GM12878 (cell line): ENCODE results near the gene METAP2. TPM values are rescaled to one million over a fixed set of nuclear protein-coding genes. Genes with fewer than 3 reads are reported as not detected.

Experiments
- ATAC-seq: fragments of 200-7000 bp; cut with Tn5 transposase; 3 replicates; pipeline ENCODE4 v1.9.1; 2020; ENCODE audit warnings: mild to moderate bottlenecking, moderate library complexity
- BruUV-seq: library from RNA; stranded (reverse); fragments of 400-500 nt; replicated peaks from 2 replicates; lab custom pipeline; 2021; lab: Mats Ljungman, UMichigan
- CTCF ChIA-PET: fragments of 300-600 bp; sonication (Branson Sonifier 250); formaldehyde crosslinking; extraction: SDS; loops from one replicate; lab custom pipeline; 2021; ENCODE audit warnings: inconsistent platforms; lab: Yijun Ruan, JAX
- POLR2A ChIA-PET: fragments of 350-600 bp; formaldehyde crosslinking; extraction: SDS; loops from one replicate; lab custom pipeline; 2021; ENCODE audit warnings: inconsistent platforms; lab: Charles Lee
- RAD21 ChIA-PET: fragments of 300-600 bp; sonication (Branson Sonifier 250); formaldehyde crosslinking; loops from one replicate; lab custom pipeline; 2023; ENCODE audit warnings: antibody characterized with exemption; ENCODE audit not compliant: unreplicated experiment; lab: Charles Lee
- SMC1A ChIA-PET: fragments of 300-600 bp; sonication (Branson Sonifier 250); formaldehyde crosslinking; loops from one replicate; lab custom pipeline; 2023; ENCODE audit not compliant: unreplicated experiment, uncharacterized antibody; lab: Charles Lee
- DNase-seq: peaks from one replicate; pipeline ENCODE4 v3.0.0-alpha.2; 2011; ENCODE audit warnings: low read depth, low spot score
- FAIRE-seq: peaks from 3 replicates; lab custom pipeline; 2011; peaks lifted over from hg19 to GRCh38; lab: Jason Lieb, UNC
- H2AFZ ChIP-seq: 2 replicates; pipeline ENCODE4 v1.6.0; 2011; ENCODE audit warnings: low read depth, low read length, control low read depth; ENCODE audit not compliant: control insufficient read depth
- H3K27ac ChIP-seq: 2 replicates; pipeline ENCODE4 v1.5.1; 2011; ENCODE audit warnings: control low read depth; ENCODE audit not compliant: control insufficient read depth, insufficient read depth
- H3K27me3 ChIP-seq, 2 experiments: replicated peaks in 1 of 2; 2 replicates each; pipeline versions ENCODE4 v1.6.0 to v1.6.1; 2011; ENCODE audit warnings: low read length in 1 of 2; ENCODE audit not compliant: control insufficient read depth in 2 of 2, insufficient read depth in 2 of 2
- H3K36me3 ChIP-seq, 2 experiments: 2 replicates each; pipeline ENCODE4 v1.5.1; 2011; ENCODE audit warnings: low read length in 1 of 2; ENCODE audit not compliant: control insufficient read depth in 2 of 2, insufficient read depth in 2 of 2
- H3K4me1 ChIP-seq: 2 replicates; pipeline ENCODE4 v1.6.1; 2011; ENCODE audit warnings: mild to moderate bottlenecking, low read length, moderate library complexity, mixed read lengths; ENCODE audit not compliant: control insufficient read depth, insufficient read depth
- H3K4me2 ChIP-seq: 2 replicates; pipeline ENCODE4 v1.6.0; 2011; ENCODE audit warnings: control low read depth; ENCODE audit not compliant: control insufficient read depth, insufficient read depth
- H3K4me3 ChIP-seq: fragments of 200-600 bp; sonication (generic); 2 replicates; pipeline ENCODE4 v1.5.1; 2016
- H3K79me2 ChIP-seq: 2 replicates; pipeline ENCODE4 v1.6.0; 2011; ENCODE audit warnings: low read length; ENCODE audit not compliant: control insufficient read depth, insufficient read depth
- H3K9ac ChIP-seq: 2 replicates; pipeline ENCODE4 v1.8.0; 2011; ENCODE audit warnings: low read length, control low read depth, mixed read lengths; ENCODE audit not compliant: control insufficient read depth, insufficient read depth
- H3K9me3 ChIP-seq: replicated peaks from 3 replicates; pipeline ENCODE4 v1.5.1; 2011; ENCODE audit warnings: mild to moderate bottlenecking, low read length; ENCODE audit not compliant: control insufficient read depth, insufficient read depth
- H4K20me1 ChIP-seq: 2 replicates; pipeline ENCODE4 v1.6.0; 2011; ENCODE audit not compliant: control insufficient read depth, insufficient read depth
- CBX5 ChIP-seq: sonication (generic); IDR thresholded peaks from 2 replicates; pipeline ENCODE4 v1.6.1; 2016; ENCODE audit warnings: low read depth, moderate library complexity, mild to moderate bottlenecking, inconsistent platforms
- CREB1 ChIP-seq: IDR thresholded peaks from 2 replicates; pipeline ENCODE4 v1.6.1; 2012; ENCODE audit warnings: low read depth, mild to moderate bottlenecking, inconsistent platforms
- EED ChIP-seq: sonication (generic); IDR thresholded peaks from 2 replicates; pipeline ENCODE4 v1.6.1; 2016; ENCODE audit warnings: antibody characterized with exemption, low read depth
- EGR1 ChIP-seq, 2 experiments: IDR thresholded peaks; 1 replicate in 1 of 2; 2 replicates in 1 of 2; pipeline ENCODE4 v1.6.1; 2011 to 2012; ENCODE audit warnings: low read depth in 2 of 2, low read length in 2 of 2, borderline replicate concordance in 1 of 2, mild to moderate bottlenecking in 1 of 2, moderate library complexity in 1 of 2
- GATAD2B ChIP-seq: fragments of 450-650 bp; conservative IDR thresholded peaks from 2 replicates; pipeline ENCODE4 v1.6.1; 2017; ENCODE audit warnings: low read depth, mild to moderate bottlenecking, moderate library complexity
- NFYB ChIP-seq: IDR thresholded peaks from 2 replicates; pipeline ENCODE4 v1.6.1; 2011; ENCODE audit warnings: low read depth, mild to moderate bottlenecking, low read length, improper control_type of control experiment, moderate library complexity; ENCODE audit not compliant: insufficient read depth
- NRF1 ChIP-seq: conservative IDR thresholded peaks from 2 replicates; pipeline ENCODE4 v1.6.1; 2011; ENCODE audit warnings: mild to moderate bottlenecking, low read depth, low read length, improper control_type of control experiment
- POLR2AphosphoS5 ChIP-seq: IDR thresholded peaks from 2 replicates; pipeline ENCODE4 v1.6.1; 2011; ENCODE audit warnings: mild to moderate bottlenecking, low read length, inconsistent platforms
- RAD21 ChIP-seq: IDR thresholded peaks from 2 replicates; pipeline ENCODE4 v1.6.1; 2011; ENCODE audit warnings: mild to moderate bottlenecking, low read depth, low read length, moderate library complexity; ENCODE audit not compliant: insufficient read depth
- TAF1 ChIP-seq: IDR thresholded peaks from 2 replicates; pipeline ENCODE4 v1.6.1; 2011; ENCODE audit warnings: mild to moderate bottlenecking, low read depth, low read length, borderline replicate concordance
- TCF12 ChIP-seq: IDR thresholded peaks from 2 replicates; pipeline ENCODE4 v1.6.1; 2011; ENCODE audit warnings: low read depth, mild to moderate bottlenecking, low read length
- WGBS: methylation state at CpG from one replicate; pipeline ENCODE4 v1.1.6; 2016; ENCODE audit warnings: low lambda C conversion rate; ENCODE audit not compliant: insufficient replicate concordance, insufficient coverage; ENCODE audit errors: missing lambda C conversion rate; 5-methylcytosine and 5-hydroxymethylcytosine counted together
- in situ Hi-C: fragments of 300-500 bp; cut with MboI; formaldehyde crosslinking; loops from 9 replicates; pipeline ENCODE4 v1.14.3; 2018; ENCODE audit warnings: mixed read lengths
- intact Hi-C: fragments of 100-400 bp; cut with micrococcal nuclease; formaldehyde crosslinking; loops from one replicate; pipeline ENCODE4 v1.14.2; 2022; ENCODE audit not compliant: unreplicated experiment
- polyA plus RNA-seq, 11 experiments: library from polyadenylated mRNA; depleted of rRNA in 4 of 11; unstranded in 6 of 11; stranded (reverse) in 5 of 11; fragments of >200 nt; fragmentation: Nextera tagmentation in 4 of 11; fragmentation: Illumina TruSeq in 1 of 11; extraction: Ambion mirVana in 4 of 11; extraction: Trizol in 1 of 11; gene quantifications; 1 replicate in 1 of 11; 2 replicates in 10 of 11; pipeline versions ENCODE4 v1.2.1 to v1.2.3, GENCODE V29; 2011 to 2016; ENCODE audit warnings: inconsistent platforms in 2 of 11, missing spikeins in 2 of 11, low read depth in 1 of 11
- total RNA-seq, 4 experiments: library from RNA; depleted of rRNA in 3 of 4; stranded (reverse); fragments of >200 nt in 3 of 4; fragmentation: Illumina TruSeq in 1 of 4; extraction: Trizol in 1 of 4; gene quantifications; 2 replicates each; pipeline versions ENCODE4 v1.2.1 to v1.2.3, GENCODE V29; 2013 to 2021
- TF ChIP-seq, protein P1 (sequence below): fragments of 450-650 bp; IDR thresholded peaks from 2 replicates; pipeline ENCODE4 v1.6.1; 2014; ENCODE audit warnings: mild to moderate bottlenecking
- TF ChIP-seq, protein P2 (sequence below): IDR thresholded peaks from 2 replicates; pipeline ENCODE4 v1.6.1; 2012; ENCODE audit warnings: low read depth, low read length, improper control_type of control experiment
- TF ChIP-seq, protein P3 (sequence below): fragments of 450-650 bp; IDR thresholded peaks from 2 replicates; pipeline ENCODE4 v1.6.1; 2017; ENCODE audit warnings: mild to moderate bottlenecking, moderate library complexity

Gene METAP2
- total and polyA plus RNA-seq, 10 of the 15 experiments (the other 5 are each of a cell fraction or from before 2014, with no cell fraction given): 50.7 to 132 (median 73.9) TPM

DNA sequence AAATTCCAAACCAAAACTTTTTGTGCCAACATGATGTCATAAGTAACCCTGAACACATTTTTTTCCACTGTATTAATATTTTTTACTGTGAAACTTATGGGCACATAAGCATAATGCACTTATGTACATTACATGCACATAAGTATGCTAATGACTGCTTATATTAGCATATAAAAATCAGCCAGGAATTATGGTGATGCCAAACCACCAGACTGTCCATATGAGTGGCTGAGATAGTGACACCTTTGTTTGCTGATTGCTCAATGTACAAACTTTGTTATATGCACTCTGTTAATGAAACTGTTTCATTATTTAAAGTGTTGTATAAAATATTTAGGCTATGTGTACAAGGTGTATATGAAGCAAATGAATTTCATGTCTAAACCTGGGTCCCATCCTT is 45.0 kb downstream of the METAP2 start:
- no peak overlapping the region for H3K4me2 ChIP-seq
- no TSS peak for BruUV-seq
- ATAC-seq (no peak), FAIRE-seq (no peak), DNase-seq (no peak)
- no peaks in the 10 kb centered on the region for H3K9me3 ChIP-seq
- H4K20me1 ChIP-seq: no peaks in the 10 kb centered on the region
- SMC1A ChIA-PET: no interaction called here
- H3K36me3 ChIP-seq: no peaks in the 10 kb centered on the region; a peak in 1 of 4 replicates
- no peak overlapping the region for H3K27ac ChIP-seq
- H3K27me3 ChIP-seq: no peaks in the 10 kb centered on the region; a peak in 1 of 4 replicates
- CTCF ChIA-PET: no interaction called here
- H3K4me3 ChIP-seq: no peak overlapping the region
- no peaks in the 10 kb centered on the region for H3K4me1 ChIP-seq
- in situ Hi-C loops (no loop called here), intact Hi-C loops (no loop called here)
- POLR2A ChIA-PET: no interaction called here
- TF ChIP-seq NFYB (no peak), RAD21 (no peak), TAF1 (no peak), POLR2AphosphoS5 (no peak), EED (no peak)
- TF ChIP-seq, protein P1, sequence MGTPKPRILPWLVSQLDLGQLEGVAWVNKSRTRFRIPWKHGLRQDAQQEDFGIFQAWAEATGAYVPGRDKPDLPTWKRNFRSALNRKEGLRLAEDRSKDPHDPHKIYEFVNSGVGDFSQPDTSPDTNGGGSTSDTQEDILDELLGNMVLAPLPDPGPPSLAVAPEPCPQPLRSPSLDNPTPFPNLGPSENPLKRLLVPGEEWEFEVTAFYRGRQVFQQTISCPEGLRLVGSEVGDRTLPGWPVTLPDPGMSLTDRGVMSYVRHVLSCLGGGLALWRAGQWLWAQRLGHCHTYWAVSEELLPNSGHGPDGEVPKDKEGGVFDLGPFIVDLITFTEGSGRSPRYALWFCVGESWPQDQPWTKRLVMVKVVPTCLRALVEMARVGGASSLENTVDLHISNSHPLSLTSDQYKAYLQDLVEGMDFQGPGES: no peak
- no peak overlapping the region for H3K9ac ChIP-seq
- RAD21 ChIA-PET: interaction anchor here (1.0 kb wide), 1 partner anchor 16 kb away, joined by 3 read pairs; no protein-coding TSS in a partner anchor
- no peak overlapping the region for H2AFZ ChIP-seq
- no peaks in the 10 kb centered on the region for H3K79me2 ChIP-seq

DNA sequence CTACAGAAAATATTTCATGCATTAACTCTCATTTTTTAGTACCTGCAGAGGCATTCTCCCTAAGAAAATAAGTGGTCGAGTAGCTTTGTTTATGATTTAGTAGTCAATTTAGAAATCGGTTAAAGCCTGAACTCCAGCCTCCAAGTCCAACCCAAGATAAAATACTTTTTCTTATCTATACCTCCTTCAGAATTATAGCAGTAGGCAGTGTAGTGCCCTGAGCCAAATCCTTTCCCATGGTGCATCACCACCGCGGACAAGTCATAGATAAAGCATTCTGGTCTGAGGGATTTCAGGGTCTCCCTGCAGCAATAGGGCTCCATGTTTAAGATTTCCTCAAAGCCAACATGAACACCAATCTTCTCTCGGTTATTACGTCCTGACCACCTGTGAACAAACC is 46.9 kb downstream of the METAP2 start:
- no peaks in the 10 kb centered on the region for H4K20me1 ChIP-seq
- in situ Hi-C loops (no loop called here), intact Hi-C loops (no loop called here)
- H3K27ac ChIP-seq: no peak overlapping the region
- WGBS: 80% methylated on average over 6 of the region's 6 CpGs
- RAD21 ChIA-PET: no interaction called here
- FAIRE-seq: no peak
- H3K36me3 ChIP-seq: no peaks in the 10 kb centered on the region
- H3K9me3 ChIP-seq: no peaks in the 10 kb centered on the region
- no peak for ATAC-seq
- SMC1A ChIA-PET: no interaction called here
- H3K79me2 ChIP-seq: no peaks in the 10 kb centered on the region
- H3K4me1 ChIP-seq: no peaks in the 10 kb centered on the region
- H3K4me2 ChIP-seq: no peak overlapping the region
- CTCF ChIA-PET: interaction anchor here (0.8 kb wide), 1 partner anchor 136 kb away, joined by 3 read pairs; no protein-coding TSS in a partner anchor
- H3K4me3 ChIP-seq: no peak overlapping the region
- H3K9ac ChIP-seq: no peak overlapping the region
- no TSS peak for BruUV-seq
- no peaks in the 10 kb centered on the region; a peak in 1 of 4 replicates for H3K27me3 ChIP-seq
- DNase-seq: no peak
- no peak overlapping the region for H2AFZ ChIP-seq
- POLR2A ChIA-PET: no interaction called here
- TF ChIP-seq NRF1 (no peak), CBX5 (no peak), GATAD2B (no peak), CREB1 (no peak), EGR1 (IDR thresholded peaks at IDR 0.05; ENCODE audit: borderline replicate concordance in 1 of 2, low read depth in 2 of 2, low read length in 2 of 2) (no peak), TCF12 (no peak)
- TF ChIP-seq, protein P2, sequence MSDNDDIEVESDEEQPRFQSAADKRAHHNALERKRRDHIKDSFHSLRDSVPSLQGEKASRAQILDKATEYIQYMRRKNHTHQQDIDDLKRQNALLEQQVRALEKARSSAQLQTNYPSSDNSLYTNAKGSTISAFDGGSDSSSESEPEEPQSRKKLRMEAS: no peak
- TF ChIP-seq, protein P3, sequence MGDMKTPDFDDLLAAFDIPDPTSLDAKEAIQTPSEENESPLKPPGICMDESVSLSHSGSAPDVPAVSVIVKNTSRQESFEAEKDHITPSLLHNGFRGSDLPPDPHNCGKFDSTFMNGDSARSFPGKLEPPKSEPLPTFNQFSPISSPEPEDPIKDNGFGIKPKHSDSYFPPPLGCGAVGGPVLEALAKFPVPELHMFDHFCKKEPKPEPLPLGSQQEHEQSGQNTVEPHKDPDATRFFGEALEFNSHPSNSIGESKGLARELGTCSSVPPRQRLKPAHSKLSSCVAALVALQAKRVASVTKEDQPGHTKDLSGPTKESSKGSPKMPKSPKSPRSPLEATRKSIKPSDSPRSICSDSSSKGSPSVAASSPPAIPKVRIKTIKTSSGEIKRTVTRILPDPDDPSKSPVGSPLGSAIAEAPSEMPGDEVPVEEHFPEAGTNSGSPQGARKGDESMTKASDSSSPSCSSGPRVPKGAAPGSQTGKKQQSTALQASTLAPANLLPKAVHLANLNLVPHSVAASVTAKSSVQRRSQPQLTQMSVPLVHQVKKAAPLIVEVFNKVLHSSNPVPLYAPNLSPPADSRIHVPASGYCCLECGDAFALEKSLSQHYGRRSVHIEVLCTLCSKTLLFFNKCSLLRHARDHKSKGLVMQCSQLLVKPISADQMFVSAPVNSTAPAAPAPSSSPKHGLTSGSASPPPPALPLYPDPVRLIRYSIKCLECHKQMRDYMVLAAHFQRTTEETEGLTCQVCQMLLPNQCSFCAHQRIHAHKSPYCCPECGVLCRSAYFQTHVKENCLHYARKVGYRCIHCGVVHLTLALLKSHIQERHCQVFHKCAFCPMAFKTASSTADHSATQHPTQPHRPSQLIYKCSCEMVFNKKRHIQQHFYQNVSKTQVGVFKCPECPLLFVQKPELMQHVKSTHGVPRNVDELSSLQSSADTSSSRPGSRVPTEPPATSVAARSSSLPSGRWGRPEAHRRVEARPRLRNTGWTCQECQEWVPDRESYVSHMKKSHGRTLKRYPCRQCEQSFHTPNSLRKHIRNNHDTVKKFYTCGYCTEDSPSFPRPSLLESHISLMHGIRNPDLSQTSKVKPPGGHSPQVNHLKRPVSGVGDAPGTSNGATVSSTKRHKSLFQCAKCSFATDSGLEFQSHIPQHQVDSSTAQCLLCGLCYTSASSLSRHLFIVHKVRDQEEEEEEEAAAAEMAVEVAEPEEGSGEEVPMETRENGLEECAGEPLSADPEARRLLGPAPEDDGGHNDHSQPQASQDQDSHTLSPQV: no peak
